Neural progenitor cell (in vitro differentiated cells): ENCODE measurements around the gene KEL. TPM values are rescaled to one million over a fixed set of nuclear protein-coding genes. Genes with fewer than 3 reads are reported as not detected.

Experiments used
- DNase-seq: peaks from one replicate; pipeline ENCODE4 v3.0.0-alpha.2; 2016; ENCODE audit warnings: low spot score
- H2AFZ ChIP-seq: fragments of 200-600 bp; sonication (generic); replicated peaks from 2 replicates; pipeline ENCODE4 v1.6.1; 2016; ENCODE audit warnings: antibody characterized with exemption
- H3F3A ChIP-seq: fragments of 200-600 bp; sonication (generic); 2 replicates; pipeline ENCODE4 v1.6.1; 2016; ENCODE audit warnings: antibody characterized with exemption, low read depth
- H3K27ac ChIP-seq: fragments of 200-600 bp; sonication (generic); 2 replicates; pipeline ENCODE4 v1.5.1; 2016; ENCODE audit warnings: mild to moderate bottlenecking
- H3K27me3 ChIP-seq: fragments of 200-600 bp; sonication (generic); 2 replicates; pipeline ENCODE4 v1.6.1; 2016; ENCODE audit warnings: mild to moderate bottlenecking, moderate library complexity
- H3K36me3 ChIP-seq: fragments of 200-600 bp; sonication (generic); 2 replicates; pipeline ENCODE4 v1.5.1; 2016
- H3K4me1 ChIP-seq: fragments of 200-600 bp; sonication (generic); 2 replicates; pipeline ENCODE4 v1.6.1; 2016; ENCODE audit warnings: mixed run types
- H3K4me2 ChIP-seq: fragments of 200-600 bp; sonication (generic); 2 replicates; pipeline ENCODE4 v1.6.1; 2016
- H3K4me3 ChIP-seq: fragments of 200-600 bp; sonication (generic); 2 replicates; pipeline ENCODE4 v1.5.1; 2016
- H3K79me2 ChIP-seq: fragments of 200-600 bp; sonication (generic); 2 replicates; pipeline ENCODE4 v1.6.1; 2016; ENCODE audit warnings: low read depth
- H3K9ac ChIP-seq: fragments of 200-600 bp; sonication (generic); 2 replicates; pipeline ENCODE4 v1.6.1; 2016
- H3K9me3 ChIP-seq: fragments of 200-600 bp; sonication (generic); 2 replicates; pipeline ENCODE4 v1.5.1; 2016; ENCODE audit warnings: low read depth
- H4K20me1 ChIP-seq: fragments of 200-600 bp; sonication (generic); 2 replicates; pipeline ENCODE4 v1.6.1; 2016; ENCODE audit warnings: low read depth
- H3K27ac Mint-ChIP-seq: 3 replicates; pipeline ENCODE4 v1.8.0; 2021; ENCODE audit warnings: mixed read lengths
- H3K27me3 Mint-ChIP-seq: 2 replicates; pipeline ENCODE4 v1.8.0; 2022; ENCODE audit warnings: low read depth, mild to moderate bottlenecking, inconsistent platforms, moderate library complexity, mixed read lengths; ENCODE audit not compliant: insufficient read depth
- H3K36me3 Mint-ChIP-seq: 3 replicates; pipeline ENCODE4 v1.8.0; 2021; ENCODE audit warnings: mixed read lengths
- H3K4me1 Mint-ChIP-seq: 3 replicates; pipeline ENCODE4 v1.8.0; 2021; ENCODE audit warnings: mixed read lengths
- H3K4me3 Mint-ChIP-seq: 3 replicates; pipeline ENCODE4 v1.8.0; 2021; ENCODE audit warnings: mild to moderate bottlenecking, moderate library complexity, mixed read lengths
- H3K9me3 Mint-ChIP-seq: 3 replicates; pipeline ENCODE4 v1.8.0; 2020; ENCODE audit warnings: mixed read lengths
- CTCF ChIP-seq: fragments of 200-600 bp; sonication (generic); IDR thresholded peaks from 2 replicates; pipeline ENCODE4 v1.5.1; 2017; ENCODE audit warnings: antibody characterized with exemption, mild to moderate bottlenecking
- EZH2 ChIP-seq: fragments of 200-600 bp; sonication (generic); IDR thresholded peaks from 2 replicates; pipeline ENCODE4 v1.6.1; 2017; ENCODE audit warnings: antibody characterized with exemption, mild to moderate bottlenecking, moderate library complexity
- EZH2phosphoT487 ChIP-seq: fragments of 200-600 bp; sonication (generic); IDR thresholded peaks from 2 replicates; pipeline ENCODE4 v1.6.1; 2017; ENCODE audit warnings: antibody characterized with exemption
- total RNA-seq: library from RNA; depleted of rRNA; stranded (reverse); fragments of >200 nt; gene quantifications from 2 replicates; pipeline ENCODE4 v1.2.3, GENCODE V29; 2015; ENCODE audit warnings: low replicate concordance

Gene KEL
- total RNA-seq, 1 donor from 2014 or later: not detected

GRCh38 chr7:142997456-142997989 lies 35.4 kb upstream of the KEL start:
- H2AFZ ChIP-seq: no peak overlapping the region
- no peak overlapping the region for H3K9ac ChIP-seq
- H3K9me3 ChIP-seq: no peaks in the 10 kb centered on the region
- H3K4me2 ChIP-seq: no peak overlapping the region
- H3K27ac ChIP-seq: no peak overlapping the region
- H3K9me3 Mint-ChIP-seq: peaks cover 4% of the 10 kb centered on the region
- no peaks in the 10 kb centered on the region for H3K4me1 Mint-ChIP-seq
- H3F3A ChIP-seq: no peaks in the 10 kb centered on the region
- H3K36me3 ChIP-seq: no peaks in the 10 kb centered on the region
- H3K79me2 ChIP-seq: no peaks in the 10 kb centered on the region
- no peaks in the 10 kb centered on the region for H3K27me3 ChIP-seq
- no peak overlapping the region for H3K27ac Mint-ChIP-seq
- H4K20me1 ChIP-seq: no peaks in the 10 kb centered on the region
- no peaks in the 10 kb centered on the region for H3K27me3 Mint-ChIP-seq
- H3K4me3 Mint-ChIP-seq: no peak overlapping the region
- H3K4me3 ChIP-seq: no peak overlapping the region
- no peaks in the 10 kb centered on the region for H3K36me3 Mint-ChIP-seq
- no peaks in the 10 kb centered on the region for H3K4me1 ChIP-seq
- no peak for DNase-seq
- TF ChIP-seq EZH2: no peak
- TF ChIP-seq CTCF: no peak
- no peak for TF ChIP-seq EZH2phosphoT487

- Histone ChIP-seq H3K27ac (no peak overlapping the region), H3K4me3 (no peak overlapping the region), H2AFZ (no peak overlapping the region), H3K9ac (no peak overlapping the region), H3F3A (no peaks in the 10 kb centered on the region), H3K4me1 (no peaks in the 10 kb centered on the region), H3K4me2 (no peak overlapping the region), H3K79me2 (no peaks in the 10 kb centered on the region), H3K9me3 (no peaks in the 10 kb centered on the region), H3K27me3 (no peaks in the 10 kb centered on the region), H4K20me1 (no peaks in the 10 kb centered on the region), H3K36me3 (no peaks in the 10 kb centered on the region)
- no peak for DNase-seq
- H3K27me3 Mint-ChIP-seq: no peaks in the 10 kb centered on the region
- H3K4me3 Mint-ChIP-seq: no peak overlapping the region
- TF ChIP-seq EZH2: no peak
- no peak for TF ChIP-seq CTCF
- H3K9me3 Mint-ChIP-seq: peaks cover 6% of the 10 kb centered on the region
- no peaks in the 10 kb centered on the region for H3K4me1 Mint-ChIP-seq
- H3K36me3 Mint-ChIP-seq: no peaks in the 10 kb centered on the region
- H3K27ac Mint-ChIP-seq: no peak overlapping the region
These were observed 30.3 kb upstream of the KEL start for GRCh38 chr7:142992427-142992826.

- Histone ChIP-seq H3K9me3 (no peaks in the 10 kb centered on the region), H3K4me2 (no peak overlapping the region), H3K27me3 (no peaks in the 10 kb centered on the region), H2AFZ (no peak overlapping the region), H3F3A (no peaks in the 10 kb centered on the region), H3K79me2 (no peaks in the 10 kb centered on the region), H4K20me1 (no peaks in the 10 kb centered on the region), H3K4me3 (no peak overlapping the region), H3K4me1 (no peaks in the 10 kb centered on the region), H3K27ac (no peak overlapping the region), H3K9ac (no peak overlapping the region), H3K36me3 (no peaks in the 10 kb centered on the region)
- Mint-ChIP-seq H3K9me3 (peaks cover 4% of the 10 kb centered on the region), H3K27me3 (no peaks in the 10 kb centered on the region), H3K4me1 (no peaks in the 10 kb centered on the region), H3K4me3 (no peak overlapping the region), H3K27ac (no peak overlapping the region), H3K36me3 (no peaks in the 10 kb centered on the region)
- TF ChIP-seq EZH2 (no peak), CTCF (no peak), EZH2phosphoT487 (no peak)
- no peak for DNase-seq
These were observed 22.1 kb upstream of the KEL start for GRCh38 chr7:142984297-142984696.
